ENCODE results near the gene MAGEA9B. TPM values are rescaled to one million over a fixed set of nuclear protein-coding genes. Genes with fewer than 3 reads are reported as not detected.
"Not testable (repeated sequence)": the region's sequence is repeated elsewhere in the genome, so short reads cannot be mapped to it uniquely, and the experiment has no call there.

MAGEA9B gene
- total RNA-seq, 1 experiment from 2014 or later = not detected

- DNase-seq (ENCODE audit: low spot score) = no peak
Measured at GRCh38 chrX:149571770-149572169, 15.5 kb downstream of the MAGEA9B start.

- DNase-seq (ENCODE audit: low spot score) = no peak
Measured at GRCh38 chrX:149570668-149571067, 16.6 kb downstream of the MAGEA9B start.

GRCh38 chrX:149569770-149570169 lies 17.5 kb downstream of the MAGEA9B start:
- no peak for DNase-seq (ENCODE audit: low spot score)

DNA sequence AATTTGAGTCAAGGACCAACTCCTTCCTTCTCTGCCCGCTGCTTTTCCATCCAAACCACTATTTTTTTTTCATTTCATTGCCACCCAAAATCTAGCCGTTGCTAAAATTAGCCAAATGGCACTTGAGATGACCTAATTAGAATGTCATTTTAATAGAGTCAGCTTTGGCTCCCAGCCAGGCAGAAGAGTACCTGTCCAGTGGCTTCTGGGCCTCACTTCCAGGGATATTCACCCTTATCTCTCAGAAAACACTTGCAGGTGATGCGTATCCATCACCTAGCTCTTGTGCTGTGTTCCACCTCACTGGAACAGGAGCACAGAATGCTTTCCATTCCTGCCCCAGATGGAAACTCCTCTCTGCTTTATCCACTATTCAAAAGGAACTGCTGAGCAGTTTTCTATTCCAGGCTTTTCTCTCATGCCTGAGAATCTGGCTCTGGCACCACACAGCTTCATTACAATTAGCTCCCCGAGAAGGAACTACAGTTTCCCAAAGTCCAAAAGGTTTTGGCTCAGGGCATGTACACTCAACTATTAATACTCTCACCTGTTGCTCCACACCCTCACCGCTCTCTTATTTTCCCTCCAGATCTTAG lies 18.5 kb downstream of the MAGEA9B start:
- no peak for DNase-seq (ENCODE audit: low spot score)

DNA sequence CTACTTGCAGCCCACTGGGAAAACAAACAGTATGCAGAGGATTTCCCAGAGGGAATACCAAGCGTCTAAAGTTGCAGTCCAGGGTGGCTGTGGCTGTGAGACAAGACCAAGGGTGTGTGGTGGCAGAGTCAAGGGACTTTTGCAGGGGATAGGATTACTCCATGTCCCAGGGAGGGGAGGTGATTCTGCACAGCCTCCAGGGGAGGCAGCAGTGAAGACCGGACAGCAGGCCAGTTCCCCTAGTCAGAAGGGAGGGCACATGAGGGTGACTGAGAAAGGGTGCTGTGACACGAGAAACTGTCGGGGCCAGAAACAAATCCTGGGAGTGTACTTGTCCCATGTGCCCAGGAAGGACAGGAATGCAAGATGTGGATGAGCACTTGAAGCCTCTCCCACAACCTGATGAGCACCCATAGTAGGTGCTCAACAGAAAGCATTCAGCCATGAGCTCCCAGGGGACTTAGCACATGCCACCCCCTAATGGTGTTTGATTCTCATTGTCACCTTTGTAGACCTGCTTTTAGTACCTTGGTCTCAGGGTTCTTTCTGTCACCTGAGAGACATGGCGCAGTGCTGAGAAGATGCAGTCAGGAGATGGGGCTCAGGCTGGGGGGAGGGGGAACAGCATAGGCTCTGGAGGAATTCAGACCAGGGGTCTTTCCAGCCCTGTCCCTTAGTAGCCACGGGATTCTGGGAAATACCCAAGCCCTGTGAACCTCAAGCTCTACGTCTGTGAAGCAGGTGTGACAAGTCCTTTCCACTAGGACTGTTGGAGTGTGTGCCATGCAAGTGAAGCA lies 19.4 kb downstream of the MAGEA9B start:
- no peak for DNase-seq (ENCODE audit: low spot score)

GRCh38 chrX:149563359-149563758 lies 23.9 kb downstream of the MAGEA9B start:
- no peak for DNase-seq (ENCODE audit: low spot score)

- DNase-seq (ENCODE audit: low spot score) = not testable (repeated sequence)
Measured at GRCh38 chrX:149555251-149555650, 32.0 kb downstream of the MAGEA9B start.

DNA sequence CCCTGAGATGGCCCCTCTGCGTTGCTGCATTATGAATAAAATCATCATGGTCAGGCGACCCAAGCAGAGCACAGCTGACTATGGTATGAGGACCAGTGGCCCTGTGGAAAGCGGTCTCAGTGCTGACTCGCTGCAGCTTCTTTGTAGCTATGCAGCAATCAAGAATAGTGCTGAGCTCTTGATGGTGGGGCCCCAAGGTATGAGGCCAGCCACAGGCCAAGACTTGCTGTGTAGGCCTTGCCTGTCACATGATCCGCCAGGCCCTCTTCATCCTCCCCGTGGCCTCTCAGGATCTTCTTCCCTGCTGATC lies 35.4 kb downstream of the MAGEA9B start:
- DNase-seq (ENCODE audit: low spot score) = not testable (repeated sequence)

- DNase-seq (ENCODE audit: low spot score) = not testable (repeated sequence)
Measured at GRCh38 chrX:149551245-149551938, 35.9 kb downstream of the MAGEA9B start.

- DNase-seq (ENCODE audit: low spot score) = not testable (repeated sequence)
Measured at GRCh38 chrX:149550454-149550853, 36.8 kb downstream of the MAGEA9B start.

- DNase-seq (ENCODE audit: low spot score) = not testable (repeated sequence)
Measured at GRCh38 chrX:149549701-149550100, 37.6 kb downstream of the MAGEA9B start, which contains the start of gene HSFX3. Gene HSFX3, minus strand, starts transcription at chrX:149549924. Its CDS starts 72 bp downstream, at chrX:149549852.

- DNase-seq (ENCODE audit: low spot score) = not testable (repeated sequence)
Measured at GRCh38 chrX:149547782-149548181, 39.5 kb downstream of the MAGEA9B start.

- not testable (repeated sequence) for DNase-seq (ENCODE audit: low spot score)
Measured at GRCh38 chrX:149546962-149547361, 40.3 kb downstream of the MAGEA9B start.

DNA sequence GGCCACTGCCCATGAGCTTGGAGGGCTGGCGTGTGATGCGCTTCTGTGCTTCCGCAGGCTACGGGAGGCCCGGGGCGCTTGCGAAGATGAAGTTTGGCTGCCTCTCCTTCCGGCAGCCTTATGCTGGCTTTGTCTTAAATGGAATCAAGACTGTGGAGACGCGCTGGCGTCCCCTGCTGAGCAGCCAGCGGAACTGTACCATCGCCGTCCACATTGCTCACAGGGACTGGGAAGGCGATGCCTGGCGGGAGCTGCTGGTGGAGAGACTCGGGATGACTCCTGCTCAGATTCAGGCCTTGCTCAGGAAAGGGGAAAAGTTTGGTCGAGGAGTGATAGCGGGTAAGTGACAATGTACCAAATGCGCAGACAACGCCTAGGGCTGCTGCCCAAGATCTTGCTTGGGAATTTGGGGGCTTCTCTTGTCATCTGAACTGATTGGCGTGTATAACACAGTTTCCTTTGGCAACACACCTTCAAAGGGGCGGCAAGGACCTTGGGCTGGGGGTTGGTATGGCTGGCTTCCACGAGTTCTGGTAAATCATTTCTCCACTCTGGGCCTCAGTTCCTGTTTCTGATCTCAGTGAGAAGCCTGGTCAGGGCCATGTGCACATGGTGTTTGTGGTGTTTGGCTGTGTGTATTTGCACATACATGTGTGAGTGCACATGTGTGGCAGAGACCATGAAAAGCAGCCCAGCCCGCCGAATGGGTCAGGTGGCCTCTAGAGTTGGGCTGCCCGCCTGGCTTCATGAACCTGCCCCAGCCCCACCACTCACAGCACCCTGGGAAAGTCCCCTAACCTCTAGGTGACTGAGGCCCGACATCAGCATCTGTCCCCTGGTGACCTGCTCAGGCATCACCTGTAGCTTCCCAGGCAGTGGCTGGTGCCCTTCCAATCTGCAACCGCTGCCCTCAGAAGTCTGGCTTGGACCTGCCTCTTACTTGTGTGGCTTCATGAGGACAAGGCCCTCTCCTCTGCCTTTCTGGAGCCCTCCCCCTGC lies 41.4 kb downstream of the MAGEA9B start:
- peak; percentile 46 for DNase-seq (ENCODE audit: low spot score)

- DNase-seq (ENCODE audit: low spot score) = no peak
Measured at GRCh38 chrX:149541521-149542047, 45.7 kb downstream of the MAGEA9B start.

- DNase-seq (ENCODE audit: low spot score) = peak; percentile 97
Measured at GRCh38 chrX:149540621-149541520, 46.4 kb downstream of the MAGEA9B start, which contains the start of gene EOLA1. Gene EOLA1, plus strand, starts transcription at chrX:149541012. Its CDS starts 4,619 bp downstream, at chrX:149545631.

- peak; percentile 94 for DNase-seq (ENCODE audit: low spot score)
Measured at GRCh38 chrX:149540131-149540620, 47.1 kb downstream of the MAGEA9B start.

DNA sequence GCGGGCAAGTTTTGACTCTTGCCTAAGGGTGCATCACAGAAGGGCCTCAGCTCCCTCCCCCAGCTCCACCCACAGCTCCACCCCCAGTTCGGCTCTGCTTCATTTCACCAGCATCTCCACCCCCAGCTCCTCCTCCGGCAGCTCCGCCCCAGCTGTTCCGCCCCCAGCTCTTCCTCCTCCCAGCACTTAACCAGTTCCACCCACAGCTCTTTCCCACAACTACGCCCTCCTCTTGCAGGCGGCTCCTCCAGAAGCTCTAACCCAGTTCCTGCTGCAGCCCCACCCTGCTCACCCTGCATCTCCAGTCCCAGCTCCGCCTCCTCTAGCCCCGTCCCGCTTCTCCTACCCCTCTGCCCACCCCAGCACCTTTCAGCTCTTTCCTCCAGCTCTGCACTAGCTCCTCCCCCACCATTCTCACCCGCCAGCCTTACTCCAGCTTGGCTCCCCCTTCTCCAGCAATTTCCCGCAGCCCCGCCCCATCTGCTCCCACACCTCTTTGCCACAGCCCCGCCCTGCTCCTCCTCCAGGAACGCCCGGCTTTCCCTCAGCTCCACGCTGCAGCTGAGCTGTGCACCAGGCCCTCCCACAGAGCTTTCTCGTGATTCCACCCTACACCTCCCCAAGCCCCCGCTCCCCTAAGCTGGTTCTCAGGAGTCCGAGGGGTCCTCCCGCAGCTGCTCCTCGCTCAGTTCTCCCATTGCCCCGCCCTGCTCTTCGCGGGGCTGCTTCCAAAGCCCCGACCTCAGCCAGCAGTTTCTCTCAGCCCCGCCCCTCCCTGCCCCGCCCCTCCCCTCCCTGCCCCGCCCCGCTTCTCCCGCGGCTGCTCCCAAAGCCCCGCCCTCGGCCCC lies 47.8 kb downstream of the MAGEA9B start:
- DNase-seq (ENCODE audit: low spot score) = peak; percentile 94

- DNase-seq (ENCODE audit: low spot score) = not testable (repeated sequence)
Measured at GRCh38 chrX:149537474-149537873, 49.8 kb downstream of the MAGEA9B start.
